ENCODE measurements around the gene RAPSN. TPM values are rescaled to one million over a fixed set of nuclear protein-coding genes. Genes with fewer than 3 reads are reported as not detected.

The RAPSN gene
- total and polyA plus RNA-seq, 5 donors = 0.17 to 0.50 (median 0.37) TPM

- Histone ChIP-seq H3K4me1 (ENCODE audit: control insufficient read depth, insufficient read depth, low read length) (peaks cover 8% of the 10 kb centered on the region), H3K27me3 (ENCODE audit: control insufficient read depth, insufficient read depth) (no peaks in the 10 kb centered on the region), H3K27ac (ENCODE audit: low read length) (peak within 1 kb of the TSS; percentile 100), H3K9me3 (ENCODE audit: control insufficient read depth, low read length) (no peaks in the 10 kb centered on the region), H3K4me3 (ENCODE audit: low read length) (peak within 1 kb of the TSS; percentile 78)
- WGBS = 2% methylated on average over 70 of the region's 70 CpGs
- intact Hi-C loops (cut with DNase I) = loop anchor here in 1 of 4 donors (5.0 kb wide), 1 partner anchor 36 kb away; no protein-coding TSS in a partner anchor
- ATAC-seq = peak; percentile 92 to 94
- peak; percentile 95 to 98 (median 98) for DNase-seq
Observed at GRCh38 chr11:47407746-47408590, 41.0 kb downstream of the RAPSN start, which contains the start of gene SLC39A13. SLC39A13 (plus strand) TSS chr11:47408590; CDS start chr11:47410095, 1,505 bp downstream.

GRCh38 chr11:47406896-47407745, 41.8 kb downstream of the RAPSN start:
- Histone ChIP-seq H3K27me3 (ENCODE audit: control insufficient read depth, insufficient read depth) (no peaks in the 10 kb centered on the region), H3K9me3 (ENCODE audit: control insufficient read depth, low read length) (no peaks in the 10 kb centered on the region), H3K4me1 (ENCODE audit: control insufficient read depth, insufficient read depth, low read length) (peaks cover 8% of the 10 kb centered on the region), H3K27ac (ENCODE audit: low read length) (peak overlapping the region; percentile 100), H3K4me3 (ENCODE audit: low read length) (peak overlapping the region; percentile 78)
- ATAC-seq = no peak
- peak in 2 of 3 donors; percentile 54 to 58 for DNase-seq
- whole genome bisulfite sequencing = 50% methylated on average over 12 of the region's 12 CpGs
- intact Hi-C loops (cut with DNase I) = loop anchor here in 1 of 4 donors (5.0 kb wide), 1 partner anchor 35 kb away; no protein-coding TSS in a partner anchor

- no peak overlapping the region for H3K27ac ChIP-seq (ENCODE audit: low read length)
- H3K4me3 ChIP-seq (ENCODE audit: low read length) = no peak overlapping the region
- 45% methylated on average over 3 of the region's 3 CpGs for WGBS
- intact Hi-C loops (cut with DNase I) = no loop called here
- no peaks in the 10 kb centered on the region for H3K9me3 ChIP-seq (ENCODE audit: control insufficient read depth, low read length)
- no peak for DNase-seq
- ATAC-seq = no peak
- H3K27me3 ChIP-seq (ENCODE audit: control insufficient read depth, insufficient read depth) = no peaks in the 10 kb centered on the region
- peaks cover 9% of the 10 kb centered on the region for H3K4me1 ChIP-seq (ENCODE audit: control insufficient read depth, insufficient read depth, low read length)
Observed at GRCh38 chr11:47403571-47403970, 45.4 kb downstream of the RAPSN start.

- Histone ChIP-seq H3K9me3 (ENCODE audit: control insufficient read depth, low read length) (no peaks in the 10 kb centered on the region), H3K27me3 (ENCODE audit: control insufficient read depth, insufficient read depth) (no peaks in the 10 kb centered on the region), H3K27ac (ENCODE audit: low read length) (no peak overlapping the region), H3K4me1 (ENCODE audit: control insufficient read depth, insufficient read depth, low read length) (peaks cover 9% of the 10 kb centered on the region), H3K4me3 (ENCODE audit: low read length) (no peak overlapping the region)
- WGBS = 76% methylated on average over 4 of the region's 4 CpGs
- DNase-seq (no peak), ATAC-seq (no peak)
- intact Hi-C loops (cut with DNase I) = no loop called here
Observed at GRCh38 chr11:47403135-47403534, 45.8 kb downstream of the RAPSN start.

- intact Hi-C loops (cut with DNase I) = no loop called here
- no peaks in the 10 kb centered on the region for H3K27me3 ChIP-seq (ENCODE audit: control insufficient read depth, insufficient read depth)
- 12% methylated on average over 8 of the region's 8 CpGs for WGBS
- H3K4me3 ChIP-seq (ENCODE audit: low read length) = no peak overlapping the region
- no peaks in the 10 kb centered on the region for H3K9me3 ChIP-seq (ENCODE audit: control insufficient read depth, low read length)
- H3K27ac ChIP-seq (ENCODE audit: low read length) = peak overlapping the region; percentile 90
- peaks cover 3% of the 10 kb centered on the region for H3K4me1 ChIP-seq (ENCODE audit: control insufficient read depth, insufficient read depth, low read length)
- no peak for DNase-seq
- peak; percentile 77 to 83 for ATAC-seq
Observed at GRCh38 chr11:47400768-47401279, 48.1 kb downstream of the RAPSN start.

GRCh38 chr11:47399860-47400767, 48.8 kb downstream of the RAPSN start:
- intact Hi-C loops (cut with DNase I) = no loop called here
- peak; percentile 42 to 81 (median 78) for DNase-seq
- 5% methylated on average over 47 of the region's 47 CpGs for WGBS
- no peaks in the 10 kb centered on the region for H3K9me3 ChIP-seq (ENCODE audit: control insufficient read depth, low read length)
- H3K4me1 ChIP-seq (ENCODE audit: control insufficient read depth, insufficient read depth, low read length) = peaks cover 3% of the 10 kb centered on the region
- peak overlapping the region; percentile 64 for H3K4me3 ChIP-seq (ENCODE audit: low read length)
- H3K27me3 ChIP-seq (ENCODE audit: control insufficient read depth, insufficient read depth) = no peaks in the 10 kb centered on the region
- peak overlapping the region; percentile 90 for H3K27ac ChIP-seq (ENCODE audit: low read length)
- ATAC-seq = peak; percentile 81 to 85

GRCh38 chr11:47398551-47398950, 50.4 kb downstream of the RAPSN start:
- ATAC-seq = no peak
- peaks cover 4% of the 10 kb centered on the region for H3K4me1 ChIP-seq (ENCODE audit: control insufficient read depth, insufficient read depth, low read length)
- intact Hi-C loops (cut with DNase I) = no loop called here
- 97% methylated on average over 1 of the region's 1 CpG for WGBS
- no peaks in the 10 kb centered on the region for H3K9me3 ChIP-seq (ENCODE audit: control insufficient read depth, low read length)
- peak in 1 of 3 donors; percentile 29 for DNase-seq
- H3K27me3 ChIP-seq (ENCODE audit: control insufficient read depth, insufficient read depth) = no peaks in the 10 kb centered on the region
- no peak overlapping the region for H3K27ac ChIP-seq (ENCODE audit: low read length)
- H3K4me3 ChIP-seq (ENCODE audit: low read length) = no peak overlapping the region

- no peaks in the 10 kb centered on the region for H3K9me3 ChIP-seq (ENCODE audit: control insufficient read depth, low read length)
- no peaks in the 10 kb centered on the region for H3K27me3 ChIP-seq (ENCODE audit: control insufficient read depth, insufficient read depth)
- intact Hi-C loops (cut with DNase I) = no loop called here
- H3K27ac ChIP-seq (ENCODE audit: low read length) = no peak overlapping the region
- DNase-seq (peak in 1 of 3 donors; percentile 28), ATAC-seq (no peak)
- no peak overlapping the region for H3K4me3 ChIP-seq (ENCODE audit: low read length)
- 67% methylated on average over 3 of the region's 3 CpGs for WGBS
- H3K4me1 ChIP-seq (ENCODE audit: control insufficient read depth, insufficient read depth, low read length) = peaks cover 6% of the 10 kb centered on the region
Observed at GRCh38 chr11:47398011-47398410, 50.9 kb downstream of the RAPSN start.

GRCh38 chr11:47396049-47396320, 53.0 kb downstream of the RAPSN start:
- Histone ChIP-seq H3K27ac (ENCODE audit: low read length) (no peak overlapping the region), H3K4me3 (ENCODE audit: low read length) (no peak overlapping the region), H3K9me3 (ENCODE audit: control insufficient read depth, low read length) (no peaks in the 10 kb centered on the region), H3K4me1 (ENCODE audit: control insufficient read depth, insufficient read depth, low read length) (peaks cover 6% of the 10 kb centered on the region), H3K27me3 (ENCODE audit: control insufficient read depth, insufficient read depth) (no peaks in the 10 kb centered on the region)
- no peak for DNase-seq
- no peak for ATAC-seq
- intact Hi-C loops (cut with DNase I) = no loop called here
- WGBS = 92% methylated on average over 3 of the region's 3 CpGs

All from right cardiac atrium (tissue), 5 donors.